HG03095 (cell line): Measurements from ENCODE around the gene TNFRSF17.

Source experiments
- ATAC-seq: cut with Tn5 transposase; IDR thresholded peaks from one replicate; pipeline ENCODE4 v1.9.1; 2021; ENCODE audit warnings: moderate library complexity; ENCODE audit not compliant: unreplicated experiment

TNFRSF17 gene

DNA sequence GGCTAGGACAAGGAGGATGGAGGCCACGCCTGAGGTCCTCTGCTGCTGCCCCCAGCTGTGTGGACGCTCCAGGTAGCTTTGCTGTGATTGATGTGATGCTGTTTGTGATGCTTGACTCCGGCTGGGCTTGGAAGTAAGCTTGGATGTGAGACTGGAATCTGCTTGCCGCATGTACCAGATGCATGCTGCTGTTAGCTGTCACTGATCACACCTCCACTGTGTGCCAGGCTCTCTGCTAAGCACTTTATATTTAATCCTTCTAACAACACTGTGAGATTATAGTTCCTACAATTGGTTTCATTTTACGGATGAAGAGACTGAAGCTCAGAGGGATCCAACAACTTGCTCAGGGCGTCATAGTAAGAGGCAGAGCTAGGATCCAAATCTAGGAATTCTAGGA is 35.0 kb downstream of the TNFRSF17 start:
- ATAC-seq, result no peak

DNA sequence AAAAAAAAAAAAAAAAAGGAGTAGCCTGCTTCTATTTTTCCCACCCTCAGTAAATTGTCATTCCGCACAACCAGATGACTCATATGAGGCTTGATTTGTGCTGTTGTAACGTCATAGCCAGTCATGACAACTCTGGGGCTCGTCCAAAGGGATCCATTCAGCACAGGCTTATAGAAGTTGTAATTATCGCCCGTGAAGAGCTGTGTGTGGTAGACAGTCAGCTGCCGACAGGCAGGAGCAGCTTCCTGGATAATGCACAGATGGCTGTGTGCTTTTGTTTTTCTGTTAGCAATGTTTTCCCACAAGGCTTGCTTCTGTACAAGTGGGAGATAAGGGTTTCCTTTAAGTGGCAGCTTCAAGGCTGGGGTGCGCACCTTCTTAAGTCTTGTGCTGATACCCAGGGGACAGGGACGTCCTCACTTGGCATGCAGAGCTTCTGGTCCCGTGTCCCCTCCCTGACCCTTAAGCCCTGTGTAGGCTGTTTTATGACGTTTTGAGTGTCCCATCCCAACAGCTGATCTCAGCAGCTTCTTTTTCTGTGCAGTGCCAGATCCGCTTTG is 37.5 kb downstream of the TNFRSF17 start:
- ATAC-seq, result no peak

DNA sequence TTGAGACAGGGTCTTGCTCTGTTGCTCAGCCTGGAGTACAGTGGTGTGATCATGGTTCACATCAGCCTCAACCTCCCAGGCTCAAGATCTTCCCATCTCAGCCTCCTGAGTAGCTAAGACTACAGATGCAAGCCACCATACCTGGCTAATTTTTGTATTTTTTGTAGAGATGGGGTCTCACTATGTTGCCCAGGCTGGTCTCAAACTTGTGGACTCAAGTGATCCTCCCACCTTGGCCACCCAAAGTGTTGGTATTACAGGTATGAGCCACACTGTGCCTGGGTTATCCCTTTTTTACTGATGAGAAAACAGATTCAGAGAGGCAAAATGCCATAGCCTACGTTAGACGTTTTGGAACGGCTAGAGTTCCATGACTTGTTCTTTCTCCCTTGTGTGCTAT is 41.6 kb downstream of the TNFRSF17 start:
- no peak for ATAC-seq

- ATAC-seq, result no peak
Observed at GRCh38 chr16:12009462-12009861, 44.5 kb downstream of the TNFRSF17 start.

DNA sequence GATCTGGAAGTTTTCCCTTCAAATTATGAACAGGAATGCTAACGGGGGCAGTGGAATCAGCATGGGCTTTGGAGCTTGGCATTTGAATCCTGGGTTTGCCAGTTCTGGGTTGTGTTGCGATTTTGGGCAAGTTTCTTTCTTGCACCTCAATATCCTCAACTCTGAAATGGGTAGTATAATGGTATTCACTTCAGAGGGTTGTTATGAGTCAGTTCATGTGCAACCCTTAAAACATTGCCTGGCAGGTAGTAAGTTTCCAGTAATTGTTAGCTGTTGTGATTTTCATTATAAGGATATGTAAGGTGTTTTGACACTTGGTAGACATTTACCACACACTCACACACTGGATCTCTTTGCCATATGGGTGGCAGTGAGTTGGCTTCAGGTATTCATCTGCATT is 44.9 kb downstream of the TNFRSF17 start:
- no peak for ATAC-seq

GRCh38 chr16:12010388-12011251 is 45.6 kb downstream of the TNFRSF17 start:
- ATAC-seq, result no peak

DNA sequence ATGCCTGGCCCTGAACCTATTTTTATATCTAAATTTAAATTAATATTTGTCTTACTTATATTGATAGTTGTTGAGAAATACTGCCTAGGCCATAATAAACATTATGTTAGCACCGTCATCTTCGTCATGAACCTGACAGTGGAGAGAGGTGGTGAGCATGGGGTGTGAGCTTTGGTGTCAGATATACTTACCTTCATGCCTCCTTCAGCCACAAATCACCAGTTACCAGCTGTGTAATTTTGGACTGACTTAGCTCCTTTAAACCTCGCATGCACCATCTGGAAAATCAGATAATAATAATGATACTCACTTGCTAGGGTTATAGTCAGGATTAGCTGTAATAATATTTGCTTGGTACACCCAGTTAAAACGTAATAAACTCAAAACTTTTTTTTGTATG is 46.6 kb downstream of the TNFRSF17 start:
- no peak for ATAC-seq

DNA sequence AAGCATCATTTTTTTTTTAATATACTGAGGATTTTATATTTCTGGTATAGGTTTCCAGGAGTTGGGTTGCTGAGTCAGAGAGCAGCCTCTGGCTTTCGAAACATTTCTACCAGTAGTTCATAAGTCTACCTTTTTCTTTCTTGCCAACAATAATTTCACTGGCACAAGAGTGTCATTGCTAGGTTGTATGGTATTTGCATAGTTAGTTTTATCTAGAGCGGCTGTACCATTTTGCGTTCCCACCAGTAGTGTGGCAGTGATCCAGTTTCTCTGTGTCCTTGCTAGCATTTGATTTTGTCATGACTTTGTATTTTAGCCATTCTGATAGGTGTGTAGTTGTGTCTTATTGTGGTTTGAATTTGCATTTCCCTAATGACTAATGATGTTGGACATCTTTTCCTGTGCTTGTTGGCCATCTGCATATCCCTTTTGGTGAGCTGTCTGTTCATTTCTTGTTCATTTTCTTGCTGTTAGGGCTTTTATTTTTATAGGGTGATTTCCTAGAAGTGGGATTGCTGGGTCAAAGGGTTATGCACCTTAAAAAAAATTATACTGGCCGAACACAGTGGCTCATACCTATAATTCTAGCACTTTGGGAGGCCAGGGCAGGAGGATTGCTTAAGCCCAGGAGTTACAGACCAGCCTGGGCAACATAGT is 51.4 kb downstream of the TNFRSF17 start:
- no peak for ATAC-seq

GRCh38 chr16:12017558-12017957 is 52.5 kb downstream of the TNFRSF17 start:
- ATAC-seq, result no peak
